Activated T-cell treated with anti-CD3 and anti-CD28 coated beads, Interleukin-2, amount 50 U/mL, for 72 hours (primary cell): ENCODE measurements around the gene WWC1. TPM values are rescaled to one million over a fixed set of nuclear protein-coding genes. Genes with fewer than 3 reads are reported as not detected.
"Not testable (repeated sequence)": the region's sequence is repeated elsewhere in the genome, so short reads cannot be mapped to it uniquely, and the experiment has no call there.

Experiments used
- ATAC-seq, 2 donors: fragments of 150-1000 bp; cut with Tn5 transposase; replicated peaks in 1 of 2; 2 replicates each; pipeline ENCODE4 v1.10.0; 2021; ENCODE audit warnings: moderate library complexity in 2 of 2, mild to moderate bottlenecking in 1 of 2
- DNase-seq, 2 donors: peaks; one replicate each; pipeline ENCODE4 v3.0.0; 2021 to 2022; ENCODE audit warnings: mixed read lengths in 1 of 2
- H3K27ac Mint-ChIP-seq: one replicate; pipeline ENCODE4 v1.8.0; 2022; ENCODE audit warnings: mild to moderate bottlenecking, moderate library complexity, mixed read lengths
- H3K27me3 Mint-ChIP-seq: one replicate; pipeline ENCODE4 v1.8.0; 2022; ENCODE audit warnings: low read depth, mixed read lengths
- H3K36me3 Mint-ChIP-seq, 2 donors: one replicate each; pipeline ENCODE4 v1.8.0; 2022; ENCODE audit warnings: mixed read lengths in 2 of 2, mild to moderate bottlenecking in 1 of 2; ENCODE audit not compliant: insufficient read depth in 2 of 2
- H3K4me1 Mint-ChIP-seq: one replicate; pipeline ENCODE4 v1.8.0; 2022; ENCODE audit warnings: low read depth, mixed read lengths
- H3K4me3 Mint-ChIP-seq, 2 donors: one replicate each; pipeline ENCODE4 v1.8.0; 2022; ENCODE audit warnings: mild to moderate bottlenecking in 2 of 2, mixed read lengths in 2 of 2, moderate library complexity in 2 of 2
- H3K9me3 Mint-ChIP-seq, 2 donors: one replicate each; pipeline ENCODE4 v1.8.0; 2022; ENCODE audit warnings: mixed read lengths in 2 of 2
- total RNA-seq, 2 donors: library from RNA; stranded (reverse); gene quantifications; one replicate each; pipeline ENCODE4 v1.2.3, GENCODE V29; 2022

Gene WWC1
- total RNA-seq, 2 donors from 2014 or later: 0.35 TPM; not detected in 1

- peaks cover 11% of the 10 kb centered on the region for H3K4me1 Mint-ChIP-seq
- DNase-seq (no peak), ATAC-seq (no peak)
- no peaks in the 10 kb centered on the region for H3K36me3 Mint-ChIP-seq
- no peaks in the 10 kb centered on the region for H3K9me3 Mint-ChIP-seq
- H3K27ac Mint-ChIP-seq: no peak overlapping the region
- peak overlapping the region in 1 of 2 donors; percentile 25 for H3K4me3 Mint-ChIP-seq
- peaks cover 35% of the 10 kb centered on the region for H3K27me3 Mint-ChIP-seq
These were observed 21.5 kb upstream of the WWC1 start for GRCh38 chr5:168269937-168270330.

GRCh38 chr5:168270476-168270875 is 21.0 kb upstream of the WWC1 start:
- no peak for ATAC-seq
- Mint-ChIP-seq H3K36me3 (no peaks in the 10 kb centered on the region), H3K9me3 (no peaks in the 10 kb centered on the region), H3K27ac (no peak overlapping the region), H3K4me3 (no peak overlapping the region), H3K27me3 (peaks cover 35% of the 10 kb centered on the region), H3K4me1 (peaks cover 11% of the 10 kb centered on the region)
- DNase-seq: no peak

GRCh38 chr5:168273056-168273980 is 18.1 kb upstream of the WWC1 start:
- DNase-seq: no peak
- H3K4me3 Mint-ChIP-seq: no peak overlapping the region

DNA sequence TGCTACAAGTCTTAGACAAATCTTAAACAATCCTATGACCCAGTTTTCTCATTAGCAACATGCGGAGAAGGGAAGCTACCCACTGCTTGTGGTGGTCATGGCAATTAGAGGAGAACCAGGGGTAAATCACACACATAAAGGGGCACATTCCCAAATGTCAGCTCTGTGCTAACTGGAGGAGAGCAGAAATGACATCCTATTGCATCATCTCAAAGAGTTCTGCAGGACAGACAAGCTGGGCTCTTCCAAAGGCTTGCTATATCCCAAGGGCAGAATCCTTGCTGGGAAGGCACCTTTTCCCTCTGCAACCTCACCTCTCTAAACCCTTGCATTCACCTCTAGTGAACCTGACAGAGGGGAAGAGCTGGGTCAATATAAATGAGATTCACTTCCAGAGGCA is 17.0 kb upstream of the WWC1 start:
- no peaks in the 10 kb centered on the region for H3K9me3 Mint-ChIP-seq
- H3K4me1 Mint-ChIP-seq: peaks cover 3% of the 10 kb centered on the region
- H3K27ac Mint-ChIP-seq: no peak overlapping the region
- H3K27me3 Mint-ChIP-seq: peaks cover 21% of the 10 kb centered on the region
- DNase-seq (no peak), ATAC-seq (no peak)
- no peaks in the 10 kb centered on the region for H3K36me3 Mint-ChIP-seq
- H3K4me3 Mint-ChIP-seq: no peak overlapping the region

More at GRCh38 chr5:168273056-168273980, 18.1 kb upstream of the WWC1 start:
- ATAC-seq: peak in 1 of 2 donors; percentile 32
- no peaks in the 10 kb centered on the region for H3K9me3 Mint-ChIP-seq
- peaks cover 32% of the 10 kb centered on the region for H3K27me3 Mint-ChIP-seq
- H3K4me1 Mint-ChIP-seq: peaks cover 11% of the 10 kb centered on the region
- H3K27ac Mint-ChIP-seq: no peak overlapping the region
- H3K36me3 Mint-ChIP-seq: no peaks in the 10 kb centered on the region

DNA sequence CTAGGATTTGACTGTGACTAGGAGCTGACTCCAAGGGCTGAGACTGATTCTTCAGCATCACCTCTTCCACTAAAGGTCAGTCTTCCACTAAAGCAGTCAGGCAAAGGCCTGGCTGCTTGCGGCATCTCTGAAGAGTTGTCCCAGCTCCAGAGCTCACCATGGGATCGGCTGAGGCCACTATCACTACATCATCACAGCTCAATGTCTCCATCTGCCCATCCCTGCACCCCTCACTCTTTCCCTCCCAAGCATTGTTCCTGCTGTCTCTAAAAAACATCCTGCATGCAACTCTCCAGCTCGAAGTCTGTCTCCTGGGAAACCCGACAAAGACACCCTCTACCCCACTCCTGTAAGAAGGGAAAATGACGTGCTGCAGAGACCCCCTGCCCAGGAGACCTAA is 15.5 kb upstream of the WWC1 start:
- H3K36me3 Mint-ChIP-seq: no peaks in the 10 kb centered on the region
- peaks cover 13% of the 10 kb centered on the region for H3K27me3 Mint-ChIP-seq
- no peak overlapping the region for H3K27ac Mint-ChIP-seq
- H3K9me3 Mint-ChIP-seq: no peaks in the 10 kb centered on the region
- ATAC-seq (no peak), DNase-seq (no peak)
- no peak overlapping the region for H3K4me3 Mint-ChIP-seq
- no peaks in the 10 kb centered on the region for H3K4me1 Mint-ChIP-seq

DNA sequence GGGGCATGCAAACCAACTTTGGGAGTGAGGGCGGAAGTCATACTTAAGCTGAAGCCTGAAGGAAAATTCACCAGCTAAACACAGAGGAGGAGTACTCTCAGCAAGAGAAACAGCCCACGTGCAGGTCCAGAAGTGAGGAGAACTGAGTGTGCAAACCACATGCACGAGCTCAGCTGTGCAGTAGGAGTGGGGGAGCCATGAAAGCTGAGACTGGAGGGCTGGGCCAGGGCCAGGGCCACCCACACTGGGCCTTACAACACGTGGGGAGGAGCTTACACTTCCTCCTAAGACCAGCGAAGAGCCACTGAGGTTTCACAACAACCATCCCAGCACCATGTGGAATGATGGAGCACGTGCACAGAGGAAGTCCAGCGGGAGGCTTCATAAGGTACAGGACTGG is 9.3 kb upstream of the WWC1 start:
- ATAC-seq (no peak), DNase-seq (no peak)
- peaks cover 29% of the 10 kb centered on the region for H3K27me3 Mint-ChIP-seq
- H3K4me1 Mint-ChIP-seq: peaks cover 5% of the 10 kb centered on the region
- peaks cover 8 to 13% of the 10 kb centered on the region in 2 donors for H3K9me3 Mint-ChIP-seq
- H3K36me3 Mint-ChIP-seq: peaks cover 4 to 5% of the 10 kb centered on the region in 2 donors
- H3K4me3 Mint-ChIP-seq: no peak overlapping the region
- H3K27ac Mint-ChIP-seq: no peak overlapping the region

DNA sequence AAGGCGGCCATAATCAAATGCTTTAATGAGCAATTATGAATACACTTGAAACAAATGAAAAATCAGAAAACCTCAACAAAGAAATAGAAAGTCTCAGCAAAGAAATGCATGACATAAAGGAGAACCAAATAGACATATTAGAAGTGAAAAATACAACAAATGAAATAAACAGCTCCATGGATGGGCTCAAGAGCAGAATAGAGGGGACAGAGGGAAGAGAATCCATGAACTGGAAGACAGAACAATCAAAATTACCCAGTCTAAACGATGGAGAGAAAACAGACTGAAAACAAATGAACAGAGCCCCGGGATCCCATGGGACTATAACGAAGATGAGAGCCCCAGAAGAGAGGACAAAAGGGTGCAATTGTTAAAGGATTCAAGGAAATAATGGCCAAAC is 6.6 kb upstream of the WWC1 start:
- Mint-ChIP-seq H3K27ac (no peak overlapping the region), H3K4me1 (peaks cover 8% of the 10 kb centered on the region), H3K4me3 (no peak overlapping the region), H3K27me3 (peaks cover 55% of the 10 kb centered on the region), H3K9me3 (peaks cover 8 to 13% of the 10 kb centered on the region in 2 donors), H3K36me3 (peaks cover 4 to 5% of the 10 kb centered on the region in 2 donors)
- no peak for DNase-seq
- ATAC-seq: no peak

DNA sequence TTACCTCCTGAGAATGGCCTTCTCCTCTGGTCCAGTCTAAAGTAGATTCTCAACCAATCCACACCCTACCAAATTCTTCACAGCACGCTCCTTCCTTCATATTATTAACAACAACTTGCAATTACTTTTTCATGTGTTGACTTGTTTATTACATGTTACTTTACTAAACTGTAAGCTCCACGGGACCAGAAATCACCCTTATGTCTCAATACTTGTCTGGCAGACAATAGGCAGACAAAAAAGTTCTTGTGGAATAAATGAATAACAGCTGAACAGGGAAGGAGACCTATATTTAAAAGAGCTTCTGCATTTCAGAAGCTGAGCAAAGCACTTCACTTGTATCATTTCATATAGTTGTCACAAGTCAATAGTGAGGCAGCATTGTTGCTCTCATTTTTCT is 5.7 kb upstream of the WWC1 start:
- peaks cover 8 to 13% of the 10 kb centered on the region in 2 donors for H3K9me3 Mint-ChIP-seq
- no peak for DNase-seq
- no peak for ATAC-seq
- no peak overlapping the region for H3K27ac Mint-ChIP-seq
- H3K4me3 Mint-ChIP-seq: no peak overlapping the region
- H3K4me1 Mint-ChIP-seq: peaks cover 10% of the 10 kb centered on the region
- H3K36me3 Mint-ChIP-seq: peaks cover 4 to 5% of the 10 kb centered on the region in 2 donors
- H3K27me3 Mint-ChIP-seq: peaks cover 62% of the 10 kb centered on the region

- peak in 1 of 2 donors; percentile 45 for ATAC-seq
These were observed 5.1 kb upstream of the WWC1 start for GRCh38 chr5:168286386-168286785.

GRCh38 chr5:168286863-168287262 is 4.6 kb upstream of the WWC1 start:
- Mint-ChIP-seq H3K4me1 (peaks cover 14% of the 10 kb centered on the region), H3K9me3 (peaks cover 8 to 13% of the 10 kb centered on the region in 2 donors), H3K27me3 (peaks cover 63% of the 10 kb centered on the region)
- not testable (repeated sequence) for ATAC-seq, H3K36me3 Mint-ChIP-seq, H3K27ac Mint-ChIP-seq, H3K4me3 Mint-ChIP-seq, DNase-seq

More at GRCh38 chr5:168286386-168286785, 5.1 kb upstream of the WWC1 start:
- Mint-ChIP-seq H3K27ac (no peak overlapping the region), H3K4me1 (peaks cover 14% of the 10 kb centered on the region), H3K4me3 (no peak overlapping the region), H3K9me3 (peaks cover 8 to 13% of the 10 kb centered on the region in 2 donors), H3K36me3 (peaks cover 4 to 5% of the 10 kb centered on the region in 2 donors), H3K27me3 (peaks cover 67% of the 10 kb centered on the region)
- DNase-seq: no peak

DNA sequence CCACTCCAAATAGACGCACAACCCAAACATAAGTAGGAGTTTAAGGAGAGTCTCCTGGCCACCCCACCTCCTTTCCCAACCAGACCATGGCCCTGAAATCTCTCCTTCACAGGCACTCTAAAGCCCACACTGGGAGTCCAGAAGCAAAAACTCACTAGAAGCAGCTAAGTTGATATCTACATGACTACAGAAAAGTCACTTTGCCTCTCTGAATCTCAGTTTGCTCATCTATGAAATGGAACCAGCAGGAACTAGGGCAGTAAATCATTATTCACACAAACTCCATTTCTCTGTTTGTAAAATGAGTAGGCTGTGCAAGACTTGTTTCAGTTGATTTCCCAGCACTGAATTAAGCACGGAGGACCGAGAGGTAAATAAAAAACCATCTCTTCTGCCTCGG is 4.1 kb upstream of the WWC1 start:
- no peak for DNase-seq
- no peak overlapping the region for H3K27ac Mint-ChIP-seq
- peaks cover 4 to 5% of the 10 kb centered on the region in 2 donors for H3K36me3 Mint-ChIP-seq
- H3K9me3 Mint-ChIP-seq: peaks cover 8 to 13% of the 10 kb centered on the region in 2 donors
- no peak overlapping the region for H3K4me3 Mint-ChIP-seq
- no peak for ATAC-seq
- H3K27me3 Mint-ChIP-seq: peaks cover 58% of the 10 kb centered on the region
- H3K4me1 Mint-ChIP-seq: peaks cover 14% of the 10 kb centered on the region

GRCh38 chr5:168288349-168289245 is 2.8 kb upstream of the WWC1 start:
- H3K4me1 Mint-ChIP-seq: peaks cover 14% of the 10 kb centered on the region
- H3K4me3 Mint-ChIP-seq: no peak overlapping the region
- ATAC-seq (no peak), DNase-seq (no peak)
- H3K9me3 Mint-ChIP-seq: peaks cover 7 to 13% of the 10 kb centered on the region in 2 donors
- no peak overlapping the region for H3K27ac Mint-ChIP-seq
- H3K27me3 Mint-ChIP-seq: peaks cover 68% of the 10 kb centered on the region
- H3K36me3 Mint-ChIP-seq: peaks cover 3 to 5% of the 10 kb centered on the region in 2 donors

DNA sequence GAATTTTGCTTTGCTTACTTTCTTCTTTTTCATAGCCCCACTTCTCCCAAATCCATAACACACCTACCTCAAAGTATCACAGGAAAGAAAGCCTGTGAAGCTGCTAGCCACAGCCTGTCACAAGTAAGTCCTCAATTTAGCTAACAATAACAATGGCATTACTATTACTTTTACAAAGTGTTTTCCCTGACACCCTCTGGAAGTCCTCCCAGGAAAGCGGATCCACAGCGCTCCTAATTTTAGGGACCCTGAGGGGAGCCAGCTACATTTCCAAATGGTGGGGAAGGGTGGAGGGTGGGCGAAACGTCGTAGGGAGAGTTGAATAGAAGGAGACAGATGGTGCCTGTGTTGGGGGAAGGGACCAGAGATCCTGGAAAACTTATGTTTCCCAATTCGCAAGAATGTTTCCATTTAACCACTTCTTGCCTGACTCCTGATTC is 523 bp upstream of the WWC1 start:
- Mint-ChIP-seq H3K9me3 (peaks cover 0 to 1% of the 10 kb centered on the region in 2 donors), H3K27me3 (peaks cover 65% of the 10 kb centered on the region), H3K36me3 (no peaks in the 10 kb centered on the region), H3K4me3 (peak overlapping the region; percentile 65 to 78), H3K27ac (no peak overlapping the region), H3K4me1 (peaks cover 14% of the 10 kb centered on the region)
- DNase-seq: no peak
- no peak for ATAC-seq
